NB4 (cell line): ENCODE measurements around the gene ROPN1L.

ENCODE experiments used
- MYC ChIP-seq: IDR thresholded peaks from 2 replicates; pipeline ENCODE4 v1.6.1; 2011; ENCODE audit warnings: low read depth, low read length
- POLR2A ChIP-seq: IDR thresholded peaks from 2 replicates; pipeline ENCODE4 v1.6.1; 2011; ENCODE audit warnings: mild to moderate bottlenecking; ENCODE audit not compliant: insufficient read length; ENCODE audit errors: extremely low read depth
- TF ChIP-seq, protein P1 (sequence below): IDR thresholded peaks from one replicate; pipeline ENCODE4 v1.5.1; 2012; ENCODE audit warnings: low read depth, low read length
- TF ChIP-seq, protein P2 (sequence below): IDR thresholded peaks from 2 replicates; pipeline ENCODE4 v1.6.1; 2011; ENCODE audit warnings: low read depth, low read length

DNA sequence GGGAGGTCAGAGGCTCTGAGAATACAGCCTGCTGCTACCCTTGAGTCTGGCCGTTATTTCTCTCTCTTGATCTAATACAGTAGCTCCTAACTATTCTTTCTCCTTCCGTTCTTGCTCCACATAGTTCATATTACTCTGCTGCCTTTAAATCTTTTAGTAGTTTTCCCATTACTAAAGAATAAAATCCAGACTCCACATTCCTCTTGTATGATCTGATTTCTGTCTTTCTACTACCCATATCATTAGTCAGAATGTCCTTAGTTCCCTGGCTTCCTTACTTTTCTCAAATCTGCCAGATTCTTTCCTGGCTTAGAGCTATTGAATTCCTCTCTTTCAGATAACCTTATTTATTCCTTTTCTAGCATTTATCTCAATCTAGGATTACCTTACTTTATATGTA lies 48.2 kb upstream of the ROPN1L start:
- TF ChIP-seq POLR2A (no peak), MYC (no peak)
- TF ChIP-seq, protein P1, sequence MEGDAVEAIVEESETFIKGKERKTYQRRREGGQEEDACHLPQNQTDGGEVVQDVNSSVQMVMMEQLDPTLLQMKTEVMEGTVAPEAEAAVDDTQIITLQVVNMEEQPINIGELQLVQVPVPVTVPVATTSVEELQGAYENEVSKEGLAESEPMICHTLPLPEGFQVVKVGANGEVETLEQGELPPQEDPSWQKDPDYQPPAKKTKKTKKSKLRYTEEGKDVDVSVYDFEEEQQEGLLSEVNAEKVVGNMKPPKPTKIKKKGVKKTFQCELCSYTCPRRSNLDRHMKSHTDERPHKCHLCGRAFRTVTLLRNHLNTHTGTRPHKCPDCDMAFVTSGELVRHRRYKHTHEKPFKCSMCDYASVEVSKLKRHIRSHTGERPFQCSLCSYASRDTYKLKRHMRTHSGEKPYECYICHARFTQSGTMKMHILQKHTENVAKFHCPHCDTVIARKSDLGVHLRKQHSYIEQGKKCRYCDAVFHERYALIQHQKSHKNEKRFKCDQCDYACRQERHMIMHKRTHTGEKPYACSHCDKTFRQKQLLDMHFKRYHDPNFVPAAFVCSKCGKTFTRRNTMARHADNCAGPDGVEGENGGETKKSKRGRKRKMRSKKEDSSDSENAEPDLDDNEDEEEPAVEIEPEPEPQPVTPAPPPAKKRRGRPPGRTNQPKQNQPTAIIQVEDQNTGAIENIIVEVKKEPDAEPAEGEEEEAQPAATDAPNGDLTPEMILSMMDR: no peak
- TF ChIP-seq, protein P2, sequence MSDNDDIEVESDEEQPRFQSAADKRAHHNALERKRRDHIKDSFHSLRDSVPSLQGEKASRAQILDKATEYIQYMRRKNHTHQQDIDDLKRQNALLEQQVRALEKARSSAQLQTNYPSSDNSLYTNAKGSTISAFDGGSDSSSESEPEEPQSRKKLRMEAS: no peak
